GM18511 (cell line): ENCODE measurements around the gene NXPH2.
A peak's percentile ranks its signal among the peaks of the same experiment; 100 is the strongest.
"Not testable (repeated sequence)": the region's sequence is repeated elsewhere in the genome, so short reads cannot be mapped to it uniquely, and the experiment has no call there.

Experiments
- ATAC-seq: cut with Tn5 transposase; IDR thresholded peaks from one replicate; pipeline ENCODE4 v1.9.1; 2021; ENCODE audit warnings: mild to moderate bottlenecking, moderate library complexity; ENCODE audit not compliant: unreplicated experiment

NXPH2 gene

DNA sequence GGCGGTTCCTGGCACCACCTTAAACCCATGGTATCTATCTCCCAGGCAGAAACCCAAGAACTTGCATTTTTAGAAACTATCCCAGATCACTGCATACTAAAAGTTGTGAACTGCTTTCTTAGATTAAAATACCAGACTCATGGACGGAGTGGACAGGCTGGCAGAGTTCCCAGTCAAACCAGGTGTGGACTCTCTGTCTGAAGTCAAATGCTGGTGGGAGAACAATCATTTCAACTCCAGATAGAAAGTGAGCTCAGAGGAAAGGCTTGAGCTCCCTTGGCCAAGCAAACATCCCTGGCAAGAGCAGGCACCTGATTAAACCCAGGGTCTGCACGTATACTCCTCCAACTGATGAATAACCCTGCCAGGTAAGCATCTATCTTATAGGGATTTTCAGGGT is 19.5 kb downstream of the NXPH2 start:
- no peak for ATAC-seq

DNA sequence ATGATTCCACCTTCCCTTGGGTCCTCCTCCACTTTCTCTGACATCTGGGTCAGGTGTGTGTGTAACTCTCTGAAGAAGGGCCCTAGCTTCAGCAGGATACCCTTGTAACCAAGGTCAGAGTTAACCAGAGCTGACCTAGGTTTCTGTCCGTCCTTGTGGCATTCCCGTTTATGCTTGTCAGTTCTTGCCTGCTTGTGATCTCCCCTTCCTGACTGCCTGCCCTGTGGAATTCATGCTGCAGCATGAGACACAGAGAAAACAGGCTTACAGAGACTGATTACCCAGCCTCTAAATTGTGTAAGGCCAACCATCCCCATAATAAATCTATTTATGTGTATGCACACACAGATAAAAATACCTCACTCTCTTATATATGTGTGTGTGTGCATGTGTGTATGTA is 22.8 kb downstream of the NXPH2 start:
- ATAC-seq: no peak

DNA sequence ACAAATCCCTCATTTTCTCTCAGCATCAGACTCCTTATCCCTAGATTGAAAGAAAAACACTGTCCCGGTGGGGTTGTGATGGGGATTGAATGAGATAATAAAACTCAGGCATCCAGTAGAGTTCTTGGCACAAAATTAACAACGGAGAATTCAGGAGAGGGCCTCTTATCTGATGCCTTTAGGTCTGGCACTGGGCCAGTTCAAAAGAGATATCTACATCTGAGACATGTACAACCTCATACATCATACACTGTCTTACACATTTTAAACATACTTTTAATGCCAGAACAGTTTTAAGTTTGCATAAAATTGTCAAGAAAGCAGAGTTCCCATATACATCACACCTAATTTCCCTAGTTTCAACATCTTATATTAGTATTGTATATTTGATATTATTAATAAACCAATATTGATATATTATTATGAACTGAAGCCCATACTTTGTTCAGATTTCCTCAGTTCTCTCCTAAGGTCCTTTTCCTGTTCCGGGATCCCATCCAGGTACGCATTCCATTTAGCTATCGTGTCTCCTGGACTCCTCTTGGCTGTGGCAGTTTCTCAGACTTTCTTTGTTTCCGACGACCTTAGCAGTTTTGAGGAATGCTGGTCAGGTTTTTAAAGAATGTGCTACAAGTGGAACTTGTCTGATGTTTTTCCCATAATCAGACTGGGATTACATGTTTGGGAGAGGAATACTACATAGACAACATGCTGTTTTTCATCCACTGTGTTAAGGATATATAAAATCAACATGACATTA is 27.8 kb downstream of the NXPH2 start:
- no peak for ATAC-seq

DNA sequence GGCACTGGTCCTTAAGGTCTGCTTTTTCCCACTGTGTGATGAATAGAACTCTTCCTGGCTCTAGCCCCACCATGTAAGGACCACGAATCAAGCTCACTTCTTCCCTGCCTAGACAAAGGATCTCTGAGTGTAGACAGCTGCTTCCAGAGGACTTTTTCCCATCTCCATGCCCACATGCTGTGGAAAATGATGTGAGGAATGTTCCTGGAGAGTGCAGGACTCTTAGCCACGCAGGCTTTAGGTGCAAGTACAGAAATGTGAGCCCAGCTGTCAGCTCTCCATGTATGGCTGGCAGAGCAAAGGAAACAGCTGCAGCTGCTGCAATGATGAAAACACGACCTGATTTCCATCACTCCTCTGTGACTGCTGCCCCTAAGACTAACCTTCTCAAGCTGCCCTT is 35.5 kb downstream of the NXPH2 start:
- ATAC-seq: no peak

DNA sequence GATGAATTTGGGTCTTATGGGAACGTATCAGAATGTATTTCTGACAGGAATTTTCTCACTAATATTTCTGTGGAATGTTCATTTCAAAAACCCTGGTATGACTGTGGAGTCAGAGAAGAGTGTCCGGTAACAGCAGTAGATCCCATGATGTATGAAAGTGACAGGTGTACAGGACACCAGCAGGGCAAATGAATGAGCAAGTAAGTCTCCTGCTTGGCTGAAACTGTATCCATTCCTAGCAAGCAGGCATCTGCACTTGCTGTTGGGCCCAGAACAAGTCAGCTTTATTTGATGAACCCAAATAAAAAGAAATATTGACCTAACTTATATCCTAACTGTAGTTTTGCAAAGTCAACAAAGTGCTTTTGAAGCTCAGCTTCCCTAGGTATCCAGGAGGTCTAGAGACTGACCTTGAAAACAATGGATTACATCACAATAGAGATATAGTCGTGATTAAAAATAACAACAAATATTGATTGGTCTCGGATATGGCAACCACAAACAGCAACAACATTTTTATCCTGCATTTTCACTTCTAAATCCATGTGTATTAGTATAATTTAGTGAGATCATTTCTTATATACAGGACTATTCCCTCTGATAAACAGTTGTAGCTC is 37.6 kb downstream of the NXPH2 start:
- ATAC-seq: no peak

DNA sequence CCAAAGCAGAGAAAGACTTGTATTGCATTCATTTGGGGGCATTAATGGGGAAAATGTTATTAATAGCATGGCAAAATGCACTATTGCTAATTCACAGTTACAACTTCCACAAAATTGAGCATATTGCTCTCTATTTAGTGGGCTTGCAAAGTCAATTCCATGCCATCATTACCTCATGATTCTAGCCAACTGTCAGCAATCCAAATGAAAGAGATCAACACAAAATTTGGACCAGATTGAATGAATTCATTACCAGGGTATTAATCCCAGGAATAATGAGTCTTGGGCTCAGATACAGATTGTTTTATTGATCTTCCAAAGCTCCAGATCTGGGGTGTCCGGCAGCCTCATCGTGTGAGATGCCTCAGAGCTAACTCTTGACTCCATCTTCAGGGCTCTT is 38.3 kb downstream of the NXPH2 start:
- ATAC-seq: no peak

DNA sequence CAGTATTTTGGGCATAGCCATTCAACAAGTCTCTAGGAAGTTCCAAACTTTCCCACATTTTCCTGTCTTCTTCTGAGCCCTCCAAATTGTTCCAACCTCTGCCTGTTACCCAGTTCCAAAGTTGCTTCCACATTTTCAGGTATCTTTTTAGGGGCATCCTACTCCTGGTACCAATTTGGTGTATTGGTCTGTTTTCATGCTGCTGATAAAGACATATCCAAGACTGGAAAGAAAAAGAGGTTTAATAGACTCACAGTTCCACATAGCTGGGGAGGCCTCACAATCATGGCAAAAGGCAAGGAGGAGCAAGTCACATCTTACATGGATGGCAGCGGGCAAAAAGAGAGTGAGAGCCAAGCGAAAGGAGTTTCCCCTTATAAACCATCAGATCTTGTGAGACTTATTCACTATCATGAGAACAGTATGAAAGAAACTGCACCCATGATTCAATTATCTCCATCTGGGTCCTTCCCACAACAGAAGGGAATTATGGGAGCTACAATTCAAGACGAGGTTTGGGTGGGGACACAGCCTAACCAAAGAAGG is 43.1 kb downstream of the NXPH2 start:
- not testable (repeated sequence) for ATAC-seq

DNA sequence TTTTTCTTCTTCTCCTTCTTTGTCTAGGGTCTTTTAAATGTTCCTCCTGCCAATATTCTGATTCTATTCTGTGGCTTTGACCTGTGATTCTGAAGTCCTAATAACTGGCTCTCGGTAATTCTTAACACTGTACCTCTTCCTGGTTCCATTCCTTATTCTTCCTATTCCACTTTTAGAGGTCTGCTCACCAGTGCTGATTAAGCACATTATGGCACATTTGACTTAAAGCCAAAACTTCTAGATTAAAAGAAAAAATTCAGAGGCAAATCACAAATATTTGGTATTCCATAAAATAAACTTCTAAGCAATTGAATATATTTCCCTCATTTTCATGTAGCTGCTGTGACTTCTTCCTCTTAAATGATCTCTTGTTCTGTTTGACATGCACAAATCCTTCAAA is 47.5 kb downstream of the NXPH2 start:
- ATAC-seq: no peak

DNA sequence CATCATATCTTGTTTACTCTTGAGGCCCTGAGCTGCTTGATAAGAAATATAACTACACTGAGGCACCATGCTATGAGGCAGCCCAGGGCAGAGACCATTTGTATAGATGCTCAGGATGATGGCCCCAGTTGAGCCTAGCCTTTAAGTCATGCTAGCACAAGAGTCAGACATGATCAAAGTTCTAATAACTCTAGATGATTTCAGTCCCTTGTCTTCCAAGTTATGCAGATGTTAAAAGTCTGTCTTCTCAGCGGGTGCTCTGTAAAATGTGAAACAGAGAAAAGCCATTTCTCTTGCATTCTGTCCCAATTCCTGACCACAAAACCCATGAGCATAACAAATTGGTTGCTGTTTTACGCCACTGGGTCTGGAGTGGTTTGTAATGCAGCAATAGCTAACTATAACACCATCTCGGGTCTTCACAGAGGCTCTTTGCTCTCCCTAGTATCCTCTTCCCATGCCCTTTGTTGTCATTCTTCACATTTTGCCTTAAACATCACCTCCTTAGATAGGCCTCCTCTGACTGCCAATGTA is 49.6 kb downstream of the NXPH2 start:
- ATAC-seq: peak; percentile 95

DNA sequence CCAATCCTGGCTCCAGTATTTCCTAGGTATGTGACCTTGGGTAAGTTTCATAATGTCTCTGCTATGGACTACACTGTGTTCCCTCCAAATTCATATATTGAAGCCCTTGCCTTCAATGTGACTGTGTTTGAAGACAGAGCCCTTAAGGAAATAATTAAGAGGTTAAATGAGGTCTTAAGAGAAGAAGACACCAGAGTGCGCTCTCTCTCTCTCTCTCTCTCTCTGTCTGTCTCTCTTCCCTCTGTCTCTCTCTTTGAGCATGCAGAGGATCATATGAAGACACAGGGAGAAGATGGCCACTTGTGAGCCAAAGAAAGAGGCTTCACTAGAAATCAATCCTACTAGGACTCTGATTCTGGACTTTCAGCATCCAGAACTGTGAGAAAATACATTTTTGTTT is 52.2 kb downstream of the NXPH2 start:
- ATAC-seq: no peak

DNA sequence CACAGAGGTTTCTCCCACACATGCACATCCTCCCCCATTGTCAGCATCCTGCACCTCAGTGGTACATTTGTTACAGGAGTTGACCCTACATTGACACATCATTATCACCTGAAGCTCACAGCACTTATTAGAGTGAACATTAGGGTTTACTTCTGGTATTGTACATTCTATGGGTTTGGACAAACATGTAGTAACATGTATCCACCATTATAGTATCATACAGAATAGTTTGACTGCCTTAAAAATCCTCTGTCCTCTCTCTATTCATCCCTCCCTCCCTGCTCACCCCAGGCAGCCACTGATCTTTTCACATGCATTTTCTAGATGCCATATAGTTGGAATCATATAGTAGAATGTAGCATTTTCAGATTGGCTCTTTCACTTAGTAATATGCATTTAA is 53.5 kb downstream of the NXPH2 start:
- no peak for ATAC-seq

DNA sequence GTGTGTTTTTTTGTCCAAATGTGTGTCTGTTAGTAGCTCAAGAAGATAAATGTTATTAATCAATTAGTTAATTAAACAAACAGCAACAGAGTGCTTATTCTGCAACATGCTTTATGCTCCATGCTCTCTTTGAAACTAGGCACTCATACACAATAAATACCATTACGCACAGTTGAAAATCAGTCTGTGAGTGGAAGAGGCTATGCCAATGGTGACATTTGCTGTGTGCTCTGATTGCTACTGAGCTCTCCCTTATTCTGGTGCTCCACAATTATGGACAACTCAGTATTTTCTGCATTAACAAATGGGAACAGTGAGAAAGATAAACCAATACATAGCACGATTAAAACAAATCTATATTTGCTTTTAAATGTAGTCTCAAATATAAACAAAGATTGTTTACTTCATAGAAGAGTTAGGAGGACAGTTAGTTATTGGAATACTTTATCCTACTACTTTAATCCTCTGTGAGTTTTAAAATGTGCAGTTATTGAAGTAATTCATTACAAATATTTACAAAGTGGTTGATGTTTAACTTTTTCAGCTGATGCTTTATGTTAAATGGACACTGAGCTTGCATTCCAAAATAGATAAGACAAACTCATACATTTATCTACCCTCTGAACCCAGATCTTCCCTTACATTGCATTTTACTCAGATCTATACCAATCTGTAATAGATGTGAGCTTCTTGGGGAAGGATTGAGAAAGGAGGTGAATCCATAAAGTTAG is 55.3 kb downstream of the NXPH2 start:
- ATAC-seq: no peak

DNA sequence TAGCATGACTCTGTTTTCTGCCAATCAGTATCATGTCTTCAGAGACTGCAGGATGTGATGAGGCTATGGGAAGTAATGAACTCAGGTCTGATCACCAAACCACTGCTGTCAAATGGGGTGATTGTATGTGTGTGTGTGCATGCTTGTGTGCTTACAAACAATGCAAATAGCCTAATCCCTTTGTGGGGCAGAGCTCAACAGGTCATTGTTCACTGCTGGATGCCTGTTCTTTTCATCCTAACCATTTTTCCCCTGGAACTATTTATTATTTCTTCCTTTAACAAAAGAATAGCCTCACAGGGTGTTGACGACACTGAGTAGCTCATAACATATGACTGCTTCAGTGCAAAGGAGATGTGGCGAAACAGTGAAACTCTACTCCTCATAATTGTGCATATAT is 55.9 kb downstream of the NXPH2 start:
- no peak for ATAC-seq

DNA sequence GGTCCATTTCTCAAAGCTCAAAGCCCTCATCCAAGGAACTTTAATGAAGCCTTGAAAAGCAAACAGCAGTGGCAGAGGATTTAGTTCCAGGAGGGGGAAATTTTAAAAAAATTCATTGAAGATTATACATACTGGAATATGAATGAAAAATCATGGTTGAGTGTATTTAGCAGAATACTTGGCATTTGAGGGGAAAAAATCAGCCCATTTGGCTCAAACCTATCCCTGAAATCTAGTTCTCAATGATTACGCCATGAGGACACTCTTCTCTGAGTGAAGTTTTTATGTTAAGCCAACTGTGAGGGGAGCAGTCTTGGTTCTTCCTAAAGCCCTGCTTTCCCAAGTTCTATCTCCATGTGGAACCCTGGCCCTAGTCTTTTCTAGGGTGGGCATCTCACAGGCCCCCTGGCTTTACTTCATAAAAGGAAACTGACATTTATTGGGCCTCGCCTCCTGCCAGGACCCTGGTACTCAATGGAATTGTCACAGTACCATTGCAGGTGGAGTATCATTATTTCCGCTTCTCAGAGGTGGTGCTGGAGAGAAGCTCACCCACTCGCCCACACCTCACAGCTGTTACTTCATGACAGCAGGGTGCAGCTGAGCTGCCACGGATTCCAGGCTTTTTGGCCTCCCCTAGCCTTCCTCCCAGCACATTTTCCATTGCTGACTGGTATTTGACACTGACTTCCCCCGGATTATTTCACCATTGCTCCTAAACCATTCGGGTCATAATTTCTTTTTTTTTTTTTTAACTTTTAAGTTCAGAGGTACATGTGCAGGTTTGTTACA is 56.8 kb downstream of the NXPH2 start:
- no peak for ATAC-seq

DNA sequence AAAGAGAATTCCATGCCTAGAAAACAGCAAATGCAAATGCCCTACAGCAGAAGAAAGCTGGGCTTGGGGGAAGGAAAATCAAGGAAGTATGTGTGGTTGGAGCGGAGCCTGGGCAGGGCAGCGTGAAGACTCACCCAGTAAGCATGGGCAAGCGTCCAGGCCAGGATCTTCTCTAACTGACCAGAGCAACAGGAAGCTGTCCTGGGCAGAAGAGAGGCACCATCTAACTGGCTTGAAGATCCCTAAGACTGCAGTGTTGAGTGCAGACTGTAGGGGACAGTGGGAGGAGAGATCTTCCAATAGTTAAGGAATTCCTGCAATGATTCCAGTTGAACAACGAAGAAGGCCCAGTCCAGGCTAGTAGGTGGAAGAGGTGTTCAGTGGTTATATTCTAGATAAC is 57.9 kb downstream of the NXPH2 start:
- ATAC-seq: no peak

DNA sequence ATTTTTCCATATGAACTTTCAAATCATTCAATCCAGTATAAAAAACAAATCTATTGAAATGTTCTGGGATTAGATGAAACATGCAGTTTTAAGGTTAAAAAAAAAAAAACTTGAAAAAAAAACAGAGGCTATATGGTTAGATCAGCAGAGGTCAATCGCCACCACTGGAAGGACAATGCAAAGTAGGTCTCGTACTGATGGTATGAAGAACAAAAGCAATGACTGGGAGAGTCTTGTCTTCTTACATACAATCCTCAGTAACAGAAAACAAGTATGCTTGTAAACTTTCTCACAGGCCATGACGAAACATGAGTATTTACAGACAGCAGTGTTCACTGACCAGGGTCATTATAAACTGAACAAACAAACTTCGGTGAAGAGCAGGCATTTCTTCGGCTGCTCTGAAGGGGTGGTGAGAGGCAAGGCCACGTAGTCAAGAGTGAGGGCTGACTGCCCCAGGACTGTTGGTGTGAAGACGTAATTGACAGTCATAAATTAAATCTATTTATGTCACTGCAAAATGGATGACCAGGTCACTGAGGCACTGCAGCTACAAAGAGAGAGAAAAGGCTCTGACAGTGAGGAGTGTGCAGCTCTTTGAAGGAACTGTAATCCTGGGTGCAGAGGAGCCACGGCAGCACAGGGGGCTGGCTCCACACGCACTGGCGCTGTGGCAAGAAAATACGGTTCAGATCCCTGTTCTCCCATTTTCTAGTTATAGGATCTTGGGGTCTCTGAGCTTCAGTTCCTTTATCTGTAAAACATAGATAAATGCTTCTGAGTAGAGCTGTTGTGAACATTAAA is 60.0 kb downstream of the NXPH2 start:
- ATAC-seq: no peak

DNA sequence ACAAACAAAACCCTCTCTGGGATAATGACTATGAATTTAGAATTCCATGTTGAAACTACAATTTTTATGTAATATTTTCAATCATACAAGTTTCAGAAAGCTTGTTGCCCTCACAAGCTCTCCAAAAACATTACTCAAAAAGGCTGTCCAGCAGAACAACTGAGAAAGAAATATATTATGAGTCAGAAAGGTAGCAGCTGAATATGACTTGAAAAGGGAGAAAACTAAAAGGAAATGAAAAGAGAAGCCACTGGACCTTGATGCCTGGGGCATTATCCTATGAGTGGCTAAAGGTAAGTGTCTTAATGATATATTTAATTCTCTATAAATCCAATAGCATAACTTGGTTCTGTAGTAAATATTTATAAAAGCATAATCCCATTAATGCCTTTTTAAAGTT is 61.8 kb downstream of the NXPH2 start:
- ATAC-seq: peak; percentile 75

DNA sequence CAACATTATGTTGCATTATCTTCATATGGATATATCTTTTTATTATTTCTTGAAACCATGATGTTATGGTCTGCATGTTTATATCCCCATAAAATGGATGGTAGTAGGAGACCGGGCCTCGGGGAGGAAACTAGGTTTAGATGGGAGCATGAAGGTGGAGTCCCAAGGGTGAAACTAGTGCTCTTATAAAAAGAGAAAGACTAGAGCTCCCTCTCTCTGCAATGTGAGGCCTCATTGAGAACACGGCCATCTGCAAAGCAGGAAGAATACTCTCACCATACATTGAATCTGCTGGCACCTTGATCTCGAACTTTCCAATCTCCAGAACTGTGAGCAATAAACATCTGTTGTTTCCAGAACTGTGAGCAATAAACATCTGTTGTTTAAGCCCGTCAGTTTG is 64.0 kb downstream of the NXPH2 start:
- ATAC-seq: no peak

DNA sequence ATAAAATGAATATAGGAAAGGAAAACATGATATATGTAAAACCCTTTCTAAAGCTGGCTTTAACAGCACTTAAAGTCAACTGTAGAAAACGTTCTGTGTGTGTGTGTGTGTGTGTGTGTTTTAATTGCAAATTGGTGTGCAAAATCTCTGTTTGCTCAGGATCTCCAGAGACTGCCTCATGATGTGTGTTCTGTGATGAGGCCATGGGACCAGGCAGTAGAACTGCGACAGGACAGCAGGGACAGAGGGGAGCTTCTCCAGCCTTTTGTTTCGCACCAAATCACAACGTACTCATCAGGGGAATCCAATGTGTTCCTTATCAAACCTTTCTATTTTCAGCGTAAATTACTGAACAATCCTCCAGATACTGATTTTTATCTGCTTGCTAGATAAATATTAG is 66.7 kb downstream of the NXPH2 start:
- no peak for ATAC-seq

DNA sequence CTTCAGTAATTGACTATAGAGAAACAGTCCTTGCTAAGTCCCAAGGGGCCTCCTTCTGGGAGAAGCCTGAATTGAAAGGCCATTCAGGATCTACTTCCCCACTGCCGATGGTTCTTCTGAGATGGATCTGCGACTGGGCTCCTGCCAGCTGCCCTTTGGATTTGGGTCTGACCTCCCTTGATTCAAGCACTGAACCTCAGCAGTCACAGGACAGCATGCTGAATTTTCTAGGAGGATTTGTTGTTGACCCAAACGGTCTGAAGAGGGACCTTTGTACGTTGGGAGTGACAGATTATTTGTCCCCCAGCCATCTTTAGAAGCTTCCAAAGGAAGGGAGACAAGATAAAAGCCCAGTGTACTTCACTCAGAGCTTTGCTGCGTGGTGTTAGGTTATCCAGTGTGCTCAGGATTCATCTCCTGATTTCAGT is 67.1 kb downstream of the NXPH2 start:
- no peak for ATAC-seq
